ENCODE data around the gene SDHD.
A peak's percentile ranks its signal among the peaks of the same experiment; 100 is the strongest.
"Not testable (repeated sequence)": the region's sequence is repeated elsewhere in the genome, so short reads cannot be mapped to it uniquely, and the experiment has no call there.

SDHD gene

GRCh38 chr11:112086422-112087191 is at the start of gene SDHD, which contains the start of gene TIMM8B:
TSS of gene SDHD (plus strand) at chr11:112086873. CDS start at chr11:112086908, 35 bp downstream.
TSS of gene TIMM8B (minus strand) at chr11:112086756. CDS start at chr11:112086723, 33 bp downstream.
- peak within 1 kb of the TSS; percentile 73 for H3K27ac ChIP-seq (ENCODE audit: low read length)
- peaks cover 77% of the 10 kb centered on the region for H3K36me3 ChIP-seq (ENCODE audit: insufficient read depth, low read depth, low read length)
- peak within 1 kb of the TSS; percentile 86 for H3K9ac ChIP-seq (ENCODE audit: low read depth, low read length)

GRCh38 chr11:112037527-112037926 is 49.1 kb upstream of the SDHD start:
- H3K9ac ChIP-seq (ENCODE audit: low read depth, low read length) = no peak overlapping the region
- no peak overlapping the region for H3K4me3 ChIP-seq (ENCODE audit: low read length)
- H3K9me3 ChIP-seq (ENCODE audit: insufficient read depth, low read depth, low read length) = no peaks in the 10 kb centered on the region
- H3K36me3 ChIP-seq (ENCODE audit: insufficient read depth, low read depth, low read length) = peaks cover 81% of the 10 kb centered on the region
- H3K27ac ChIP-seq (ENCODE audit: low read length) = no peak overlapping the region
- H3K27me3 ChIP-seq (ENCODE audit: insufficient read depth, low read length) = no peaks in the 10 kb centered on the region
- H3K4me1 ChIP-seq (ENCODE audit: insufficient read depth, low read length) = no peaks in the 10 kb centered on the region

More at GRCh38 chr11:112086422-112087191, at the start of gene SDHD, which contains the start of gene TIMM8B:
- Histone ChIP-seq H3K4me1 (ENCODE audit: insufficient read depth, low read length) (peaks cover 4% of the 10 kb centered on the region; the same call in 1 of the 2 replicates), H3K27me3 (ENCODE audit: insufficient read depth, low read length) (no peaks in the 10 kb centered on the region), H3K9me3 (ENCODE audit: insufficient read depth, low read depth, low read length) (no peaks in the 10 kb centered on the region), H3K4me3 (ENCODE audit: low read length) (peak within 1 kb of the TSS; percentile 84)

DNA sequence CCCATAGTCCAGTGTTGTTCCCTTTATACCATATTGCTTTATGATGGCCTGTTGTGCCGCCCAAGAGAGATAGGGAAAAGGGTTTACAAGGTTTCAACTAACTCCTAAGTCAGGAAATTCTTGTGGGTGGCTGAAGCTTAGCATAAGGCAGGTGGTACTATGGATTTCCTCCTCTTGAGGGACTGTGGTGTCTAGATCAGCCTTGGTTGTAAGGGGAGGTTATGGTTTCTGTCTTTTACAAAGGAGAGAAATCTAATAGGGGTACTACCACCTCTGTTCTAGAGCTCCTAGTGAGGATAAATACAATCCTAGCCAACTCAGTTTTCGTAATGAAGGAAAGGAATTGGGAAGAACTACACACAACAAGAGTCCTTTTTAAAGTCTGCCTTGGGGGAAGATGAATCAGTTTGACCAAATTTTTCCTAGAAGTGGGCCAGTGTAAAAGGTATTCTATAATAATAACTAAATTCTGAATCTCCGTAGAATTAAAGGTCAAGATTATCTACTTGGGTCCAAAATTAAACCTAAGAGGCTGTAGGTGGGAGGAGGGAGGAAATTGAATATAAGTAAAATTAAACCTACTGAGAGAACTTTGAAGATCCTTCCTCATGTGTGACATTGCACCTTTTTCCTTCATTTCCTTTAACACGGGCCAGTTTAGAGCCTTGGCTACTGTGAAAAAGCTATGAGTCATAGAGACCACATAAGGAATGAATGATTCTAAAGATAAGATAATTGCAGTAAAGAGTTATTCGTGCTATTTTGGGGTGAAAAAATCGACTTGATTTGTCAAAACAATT is 44.3 kb upstream of the SDHD start:
- Histone ChIP-seq H3K9ac (ENCODE audit: low read depth, low read length) (no peak overlapping the region), H3K4me1 (ENCODE audit: insufficient read depth, low read length) (no peaks in the 10 kb centered on the region), H3K27me3 (ENCODE audit: insufficient read depth, low read length) (no peaks in the 10 kb centered on the region), H3K36me3 (ENCODE audit: insufficient read depth, low read depth, low read length) (peaks cover 94% of the 10 kb centered on the region), H3K9me3 (ENCODE audit: insufficient read depth, low read depth, low read length) (no peaks in the 10 kb centered on the region), H3K27ac (ENCODE audit: low read length) (no peak overlapping the region), H3K4me3 (ENCODE audit: low read length) (no peak overlapping the region)

DNA sequence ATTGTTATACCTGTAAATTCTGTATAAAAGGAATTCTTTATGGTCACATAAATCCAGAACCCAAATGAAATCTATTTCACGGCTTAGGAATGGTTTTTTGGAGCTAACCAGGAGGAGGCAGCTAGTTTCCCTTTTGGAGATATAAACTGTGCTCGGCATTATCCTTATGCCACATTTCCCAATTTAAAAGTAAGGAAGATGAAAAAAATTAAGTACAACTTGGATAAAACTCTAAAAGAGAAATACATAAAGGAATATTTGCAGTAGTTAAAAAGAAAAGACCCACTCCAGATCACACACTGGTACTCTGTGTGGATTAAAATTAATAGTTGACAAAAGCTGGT is 43.7 kb upstream of the SDHD start:
- H3K27ac ChIP-seq (ENCODE audit: low read length) = no peak overlapping the region
- peaks cover 92% of the 10 kb centered on the region for H3K36me3 ChIP-seq (ENCODE audit: insufficient read depth, low read depth, low read length)
- no peak overlapping the region for H3K9ac ChIP-seq (ENCODE audit: low read depth, low read length)

DNA sequence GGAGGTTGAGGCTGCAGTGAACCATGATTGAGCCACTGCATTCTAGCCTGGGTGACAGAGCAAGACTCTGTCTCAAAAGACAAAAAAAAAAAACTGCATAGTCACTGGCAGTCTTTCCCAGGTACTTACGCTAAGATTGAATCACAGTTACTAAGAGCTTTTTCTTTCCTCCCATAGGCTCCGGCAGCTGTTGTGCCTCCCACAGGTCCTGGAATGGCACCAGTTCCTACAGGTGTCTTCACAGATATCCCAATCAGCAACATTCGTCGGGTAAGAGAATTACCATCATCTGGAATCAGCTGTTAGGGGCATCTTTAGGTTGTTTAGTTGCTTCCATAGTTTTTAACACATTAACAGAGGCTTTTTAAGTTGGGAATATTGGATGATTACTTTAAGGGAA is 41.7 kb upstream of the SDHD start:
- Histone ChIP-seq H3K9me3 (ENCODE audit: insufficient read depth, low read depth, low read length) (no peaks in the 10 kb centered on the region), H3K9ac (ENCODE audit: low read depth, low read length) (no peak overlapping the region), H3K27me3 (ENCODE audit: insufficient read depth, low read length) (no peaks in the 10 kb centered on the region), H3K36me3 (ENCODE audit: insufficient read depth, low read depth, low read length) (peaks cover 95% of the 10 kb centered on the region), H3K4me3 (ENCODE audit: low read length) (no peak overlapping the region), H3K27ac (ENCODE audit: low read length) (no peak overlapping the region), H3K4me1 (ENCODE audit: insufficient read depth, low read length) (no peaks in the 10 kb centered on the region)

More for the DNA sequence above, 43.7 kb upstream of the SDHD start:
- Histone ChIP-seq H3K4me1 (ENCODE audit: insufficient read depth, low read length) (no peaks in the 10 kb centered on the region), H3K27me3 (ENCODE audit: insufficient read depth, low read length) (no peaks in the 10 kb centered on the region), H3K4me3 (ENCODE audit: low read length) (no peak overlapping the region), H3K9me3 (ENCODE audit: insufficient read depth, low read depth, low read length) (no peaks in the 10 kb centered on the region)

DNA sequence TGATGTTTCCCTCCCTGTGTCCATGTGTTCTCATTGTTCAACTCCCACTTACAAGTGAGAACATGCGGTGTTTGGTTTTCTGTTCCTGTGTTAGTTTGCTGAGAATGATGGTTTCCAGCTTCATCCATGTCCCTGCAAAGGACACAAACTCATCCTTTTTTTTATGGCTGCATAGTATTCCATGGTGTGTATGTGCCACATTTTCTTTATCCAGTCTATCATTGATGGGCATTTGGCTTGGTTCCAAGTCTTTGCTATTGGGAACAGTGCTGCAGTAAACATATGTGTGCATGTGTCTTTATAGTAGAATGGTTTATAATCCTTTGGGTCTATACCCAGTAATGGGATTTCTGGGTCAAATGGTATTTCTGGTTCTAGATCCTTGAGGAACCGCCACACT is 40.0 kb upstream of the SDHD start:
- not testable (repeated sequence) for H3K4me3 ChIP-seq (ENCODE audit: low read length); H3K27me3 ChIP-seq (ENCODE audit: insufficient read depth, low read length); H3K27ac ChIP-seq (ENCODE audit: low read length); H3K4me1 ChIP-seq (ENCODE audit: insufficient read depth, low read length); H3K9me3 ChIP-seq (ENCODE audit: insufficient read depth, low read depth, low read length); H3K9ac ChIP-seq (ENCODE audit: low read depth, low read length)
- peaks cover 95% of the 10 kb centered on the region for H3K36me3 ChIP-seq (ENCODE audit: insufficient read depth, low read depth, low read length)

- not testable (repeated sequence) for H3K4me1 ChIP-seq (ENCODE audit: insufficient read depth, low read length); H3K4me3 ChIP-seq (ENCODE audit: low read length); H3K9ac ChIP-seq (ENCODE audit: low read depth, low read length); H3K27me3 ChIP-seq (ENCODE audit: insufficient read depth, low read length); H3K27ac ChIP-seq (ENCODE audit: low read length); H3K9me3 ChIP-seq (ENCODE audit: insufficient read depth, low read depth, low read length)
- H3K36me3 ChIP-seq (ENCODE audit: insufficient read depth, low read depth, low read length) = peaks cover 93% of the 10 kb centered on the region
Measured at GRCh38 chr11:112048256-112048655, 38.4 kb upstream of the SDHD start.

DNA sequence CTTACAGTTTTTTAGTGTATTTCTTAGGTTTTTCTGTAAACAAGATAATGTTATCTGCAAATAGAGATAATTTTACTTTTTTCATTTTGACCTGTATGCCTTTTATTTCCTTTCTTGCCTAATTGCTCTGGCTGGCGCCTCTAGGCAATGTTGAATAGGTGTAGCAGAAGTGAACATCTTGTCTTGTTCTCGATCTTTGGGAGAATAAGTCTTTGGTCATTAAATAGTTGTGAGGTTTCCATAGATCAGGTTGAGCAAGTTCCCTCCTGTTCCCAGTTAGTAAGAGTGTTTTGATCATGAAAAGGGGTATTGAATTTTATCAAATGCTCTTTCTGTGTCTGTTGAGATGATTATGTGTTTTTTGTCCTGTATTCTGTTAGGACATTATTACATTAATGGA is 36.9 kb upstream of the SDHD start:
- Histone ChIP-seq H3K27ac (ENCODE audit: low read length) (no peak overlapping the region), H3K9ac (ENCODE audit: low read depth, low read length) (no peak overlapping the region), H3K36me3 (ENCODE audit: insufficient read depth, low read depth, low read length) (peaks cover 92% of the 10 kb centered on the region), H3K4me1 (ENCODE audit: insufficient read depth, low read length) (no peaks in the 10 kb centered on the region), H3K27me3 (ENCODE audit: insufficient read depth, low read length) (no peaks in the 10 kb centered on the region), H3K4me3 (ENCODE audit: low read length) (no peak overlapping the region), H3K9me3 (ENCODE audit: insufficient read depth, low read depth, low read length) (no peaks in the 10 kb centered on the region)

- Histone ChIP-seq H3K36me3 (ENCODE audit: insufficient read depth, low read depth, low read length) (peaks cover 85% of the 10 kb centered on the region), H3K4me3 (ENCODE audit: low read length) (no peak overlapping the region), H3K27ac (ENCODE audit: low read length) (no peak overlapping the region), H3K27me3 (ENCODE audit: insufficient read depth, low read length) (no peaks in the 10 kb centered on the region), H3K4me1 (ENCODE audit: insufficient read depth, low read length) (no peaks in the 10 kb centered on the region), H3K9ac (ENCODE audit: low read depth, low read length) (no peak overlapping the region), H3K9me3 (ENCODE audit: insufficient read depth, low read depth, low read length) (no peaks in the 10 kb centered on the region)
Measured at GRCh38 chr11:112050721-112051120, 36.0 kb upstream of the SDHD start.

- no peak overlapping the region for H3K27ac ChIP-seq (ENCODE audit: low read length)
- H3K4me3 ChIP-seq (ENCODE audit: low read length) = no peak overlapping the region
- H3K4me1 ChIP-seq (ENCODE audit: insufficient read depth, low read length) = no peaks in the 10 kb centered on the region
- no peaks in the 10 kb centered on the region for H3K9me3 ChIP-seq (ENCODE audit: insufficient read depth, low read depth, low read length)
- no peaks in the 10 kb centered on the region for H3K27me3 ChIP-seq (ENCODE audit: insufficient read depth, low read length)
- peaks cover 85% of the 10 kb centered on the region for H3K36me3 ChIP-seq (ENCODE audit: insufficient read depth, low read depth, low read length)
- no peak overlapping the region for H3K9ac ChIP-seq (ENCODE audit: low read depth, low read length)
Measured at GRCh38 chr11:112051768-112052167, 34.9 kb upstream of the SDHD start.

GRCh38 chr11:112057170-112057569 is 29.5 kb upstream of the SDHD start:
- H3K4me3 ChIP-seq (ENCODE audit: low read length) = no peak overlapping the region
- H3K27ac ChIP-seq (ENCODE audit: low read length) = no peak overlapping the region
- H3K36me3 ChIP-seq (ENCODE audit: insufficient read depth, low read depth, low read length) = peaks cover 82% of the 10 kb centered on the region
- H3K9ac ChIP-seq (ENCODE audit: low read depth, low read length) = no peak overlapping the region
- H3K27me3 ChIP-seq (ENCODE audit: insufficient read depth, low read length) = no peaks in the 10 kb centered on the region
- no peaks in the 10 kb centered on the region for H3K4me1 ChIP-seq (ENCODE audit: insufficient read depth, low read length)
- H3K9me3 ChIP-seq (ENCODE audit: insufficient read depth, low read depth, low read length) = no peaks in the 10 kb centered on the region

DNA sequence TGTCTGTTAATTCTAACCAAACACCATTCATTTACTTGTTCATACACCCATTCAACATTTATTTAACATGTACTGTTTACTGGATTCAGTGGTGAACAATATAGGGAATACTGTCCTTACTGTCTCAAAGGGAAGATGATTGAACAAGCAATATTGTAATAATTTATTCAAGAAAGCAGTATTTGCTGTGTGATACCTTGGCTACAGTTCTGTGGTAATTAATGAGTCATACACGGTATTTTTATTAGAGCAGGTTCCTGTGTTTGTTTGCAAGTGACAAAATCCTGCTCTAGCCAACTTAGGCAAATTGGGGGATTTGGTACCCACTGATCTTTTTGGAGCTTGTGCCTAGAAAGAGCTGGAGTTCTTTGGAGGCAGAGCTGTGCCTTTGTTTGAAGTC is 28.6 kb upstream of the SDHD start:
- H3K27ac ChIP-seq (ENCODE audit: low read length) = no peak overlapping the region
- no peaks in the 10 kb centered on the region for H3K9me3 ChIP-seq (ENCODE audit: insufficient read depth, low read depth, low read length)
- H3K36me3 ChIP-seq (ENCODE audit: insufficient read depth, low read depth, low read length) = peaks cover 84% of the 10 kb centered on the region
- no peak overlapping the region for H3K9ac ChIP-seq (ENCODE audit: low read depth, low read length)
- H3K4me1 ChIP-seq (ENCODE audit: insufficient read depth, low read length) = no peaks in the 10 kb centered on the region
- H3K4me3 ChIP-seq (ENCODE audit: low read length) = no peak overlapping the region
- H3K27me3 ChIP-seq (ENCODE audit: insufficient read depth, low read length) = no peaks in the 10 kb centered on the region

Data from iPS-20b (cell line).